K562 (cell line): Measurements from ENCODE around the gene SLC35G6. TPM values are rescaled to one million over a fixed set of nuclear protein-coding genes. Genes with fewer than 3 reads are reported as not detected.
A peak's percentile ranks its signal among the peaks of the same experiment; 100 is the strongest.

Experiments
- CC2D1A ChIP-seq: fragments of 450-650 bp; IDR thresholded peaks from 2 replicates; pipeline ENCODE4 v1.6.1; 2017; ENCODE audit warnings: mild to moderate bottlenecking
- GTF2A2 ChIP-seq: IDR thresholded peaks from 2 replicates; pipeline ENCODE4 v1.6.1; 2016; ENCODE audit warnings: mild to moderate bottlenecking, missing genetic modification characterization, missing compliant biosample characterization
- RNF2 ChIP-seq: sonication (generic); IDR thresholded peaks from 2 replicates; pipeline ENCODE4 v1.6.1; 2016
- RNF219 ChIP-seq: fragments of 250-450 bp; sonication (Bioruptor Pico); IDR thresholded peaks from 2 replicates; pipeline ENCODE4 v1.5.0; 2022; ENCODE audit warnings: mild to moderate bottlenecking
- RREB1 ChIP-seq: fragments of 250-450 bp; sonication (Bioruptor Pico); IDR thresholded peaks from 2 replicates; pipeline ENCODE4 v1.4.0; 2020
- THAP12 ChIP-seq: fragments of 250-450 bp; sonication (Bioruptor Pico); IDR thresholded peaks from 2 replicates; pipeline ENCODE4 v1.9.0; 2021; ENCODE audit warnings: mild to moderate bottlenecking, inconsistent platforms
- ZNF57 ChIP-seq: fragments of 450-650 bp; formaldehyde crosslinking; IDR thresholded peaks from 2 replicates; pipeline ENCODE4 v1.4.0; 2020; ENCODE audit warnings: mild to moderate bottlenecking, moderate library complexity
- polyA plus RNA-seq, 8 experiments: library from polyadenylated mRNA; depleted of rRNA in 4 of 8; stranded (reverse) in 5 of 8; unstranded in 3 of 8; fragments of >200 nt; fragmentation: Nextera tagmentation in 2 of 8; fragmentation: Illumina TruSeq in 1 of 8; extraction: Ambion mirVana in 2 of 8; extraction: Trizol in 1 of 8; gene quantifications; 2 replicates each; pipeline versions ENCODE4 v1.2.1 to v1.2.3, GENCODE V29; 2011 to 2014; ENCODE audit warnings: inconsistent platforms in 1 of 8, missing spikeins in 1 of 8
- total RNA-seq, 7 experiments: library from RNA; depleted of rRNA in 6 of 7; stranded (reverse); fragments of >200 nt in 6 of 7; fragmentation: Illumina TruSeq in 2 of 7; extraction: Trizol in 2 of 7; gene quantifications; 2 replicates each; pipeline versions ENCODE4 v1.2.1 to v1.2.3, GENCODE V29; 2011 to 2021; ENCODE audit warnings: low replicate concordance in 1 of 7
- TF ChIP-seq, protein P1 (sequence below), 2 experiments: fragments of 450-650 bp; IDR thresholded peaks; 2 replicates each; pipeline ENCODE4 v1.6.1; 2016; ENCODE audit warnings: mild to moderate bottlenecking in 2 of 2, borderline replicate concordance in 1 of 2, low read depth in 1 of 2, moderate library complexity in 1 of 2

The SLC35G6 gene
- total and polyA plus RNA-seq, 9 of the 15 experiments (the other 6 are each of a cell fraction or from before 2014, with no cell fraction given) = not detected

DNA sequence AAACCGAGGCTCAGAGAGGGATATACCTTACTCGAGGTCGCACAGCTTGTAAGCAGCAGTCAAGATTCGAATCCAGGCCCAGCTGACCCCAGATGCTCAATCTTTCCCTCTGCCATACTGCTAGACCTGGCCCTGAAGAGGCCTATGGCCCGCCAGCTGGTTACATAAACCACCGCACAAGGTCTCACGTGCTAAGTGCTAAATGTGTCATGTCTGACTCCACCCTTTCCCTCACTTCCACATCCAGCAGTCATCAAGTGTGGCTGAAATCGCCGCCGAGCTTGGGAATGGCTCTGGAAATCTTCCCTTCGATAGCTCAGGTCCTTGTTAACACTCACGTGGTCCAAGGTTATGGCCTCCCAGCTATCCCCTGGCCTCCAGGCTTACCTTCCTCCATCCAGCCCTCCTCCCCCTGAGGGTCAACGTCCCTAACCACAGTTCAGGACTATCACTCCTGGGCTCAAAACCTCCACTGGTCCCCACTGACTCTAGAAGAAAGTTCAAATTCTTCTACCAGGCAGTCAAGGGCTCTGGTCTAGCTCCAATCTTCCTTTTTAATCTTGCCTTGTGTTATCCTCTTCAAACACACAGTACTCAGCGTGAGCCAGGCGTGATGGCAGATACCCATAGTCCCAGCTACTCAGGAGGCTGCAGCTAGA, 5.4 kb upstream of the SLC35G6 start (continued):
- TF ChIP-seq THAP12 (CRISPR knock-in tag) (no peak), RNF219 (CRISPR knock-in tag) (no peak), ZNF57 (CRISPR knock-in tag) (no peak), RREB1 (no peak), GTF2A2 (tag) (no peak), CC2D1A (no peak), RNF2 (peak; percentile 61; the same call in 1 of the 2 replicates)
- TF ChIP-seq, protein P1, sequence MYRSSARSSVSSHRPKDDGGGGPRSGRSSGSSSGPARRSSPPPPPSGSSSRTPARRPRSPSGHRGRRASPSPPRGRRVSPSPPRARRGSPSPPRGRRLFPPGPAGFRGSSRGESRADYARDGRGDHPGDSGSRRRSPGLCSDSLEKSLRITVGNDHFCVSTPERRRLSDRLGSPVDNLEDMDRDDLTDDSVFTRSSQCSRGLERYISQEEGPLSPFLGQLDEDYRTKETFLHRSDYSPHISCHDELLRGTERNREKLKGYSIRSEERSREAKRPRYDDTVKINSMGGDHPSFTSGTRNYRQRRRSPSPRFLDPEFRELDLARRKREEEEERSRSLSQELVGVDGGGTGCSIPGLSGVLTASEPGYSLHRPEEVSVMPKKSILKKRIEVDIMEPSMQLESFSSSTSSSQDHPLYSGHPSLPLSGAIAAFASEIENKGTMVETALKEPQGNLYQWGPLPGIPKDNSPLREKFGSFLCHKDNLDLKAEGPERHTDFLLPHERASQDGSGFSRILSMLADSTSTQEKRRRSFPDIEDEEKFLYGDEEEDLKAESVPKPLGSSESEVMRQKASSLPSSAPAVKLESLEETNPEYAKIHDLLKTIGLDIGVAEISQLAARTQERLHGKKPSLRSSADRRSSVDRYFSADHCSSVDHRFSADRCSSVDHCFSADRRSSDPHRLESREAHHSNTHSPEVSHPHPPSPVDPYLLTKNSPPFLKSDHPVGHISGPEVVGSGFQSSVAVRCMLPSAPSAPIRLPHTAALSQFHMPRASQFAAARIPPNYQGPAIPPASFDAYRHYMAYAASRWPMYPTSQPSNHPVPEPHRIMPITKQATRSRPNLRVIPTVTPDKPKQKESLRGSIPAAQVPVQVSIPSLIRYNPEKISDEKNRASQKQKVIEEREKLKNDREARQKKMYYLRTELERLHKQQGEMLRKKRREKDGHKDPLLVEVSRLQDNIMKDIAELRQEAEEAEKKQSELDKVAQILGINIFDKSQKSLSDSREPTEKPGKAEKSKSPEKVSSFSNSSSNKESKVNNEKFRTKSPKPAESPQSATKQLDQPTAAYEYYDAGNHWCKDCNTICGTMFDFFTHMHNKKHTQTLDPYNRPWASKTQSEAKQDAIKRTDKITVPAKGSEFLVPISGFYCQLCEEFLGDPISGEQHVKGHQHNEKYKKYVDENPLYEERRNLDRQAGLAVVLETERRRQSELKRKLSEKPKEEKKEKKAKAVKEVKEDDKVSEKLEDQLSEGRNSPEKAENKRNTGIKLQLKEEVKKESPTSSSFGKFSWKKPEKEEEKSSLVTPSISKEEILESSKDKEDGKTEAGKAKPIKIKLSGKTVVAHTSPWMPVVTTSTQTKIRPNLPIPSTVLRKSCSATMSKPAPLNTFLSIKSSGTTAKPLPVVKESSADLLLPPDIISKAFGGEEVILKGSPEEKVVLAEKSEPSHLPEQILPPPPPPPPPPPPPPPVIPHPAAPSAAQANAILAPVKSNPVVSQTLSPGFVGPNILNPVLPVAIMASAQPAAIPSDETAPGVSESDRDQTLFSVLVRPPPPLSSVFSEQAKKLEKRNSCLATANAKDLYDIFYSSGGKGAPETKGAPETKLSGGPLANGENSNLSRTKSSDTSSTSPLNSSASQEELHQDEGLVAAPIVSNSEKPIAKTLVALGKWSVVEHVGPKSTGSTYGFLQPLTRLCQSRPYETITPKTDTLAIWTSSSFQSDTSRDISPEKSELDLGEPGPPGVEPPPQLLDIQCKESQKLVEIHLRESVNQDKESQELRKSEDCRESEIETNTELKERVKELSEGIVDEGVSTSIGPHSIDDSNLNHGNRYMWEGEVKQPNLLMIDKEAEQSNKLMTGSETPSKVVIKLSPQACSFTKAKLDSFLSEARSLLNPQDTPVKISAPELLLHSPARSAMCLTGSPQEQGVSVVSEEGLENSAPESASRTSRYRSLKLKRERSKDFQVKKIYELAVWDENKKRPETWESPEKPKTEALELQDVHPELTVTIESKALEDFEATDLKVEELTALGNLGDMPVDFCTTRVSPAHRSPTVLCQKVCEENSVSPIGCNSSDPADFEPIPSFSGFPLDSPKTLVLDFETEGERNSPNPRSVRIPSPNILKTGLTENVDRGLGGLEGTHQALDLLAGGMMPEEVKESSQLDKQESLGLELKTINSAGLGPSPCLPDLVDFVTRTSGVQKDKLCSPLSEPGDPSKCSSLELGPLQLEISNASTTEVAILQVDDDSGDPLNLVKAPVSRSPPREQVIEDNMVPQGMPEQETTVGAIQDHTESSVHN (IDR thresholded peaks at IDR 0.05; ENCODE audit: borderline replicate concordance in 1 of 2, low read depth in 1 of 2) = peak in 1 of 2 experiments; percentile 48; a peak in 1 of 4 replicates
